Measurements from ENCODE around the gene PACRG. TPM values are rescaled to one million over a fixed set of nuclear protein-coding genes. Genes with fewer than 3 reads are reported as not detected.
"Not testable (repeated sequence)": the region's sequence is repeated elsewhere in the genome, so short reads cannot be mapped to it uniquely, and the experiment has no call there.

Gene PACRG
- total RNA-seq, 1 experiment from 2014 or later = not detected

DNA sequence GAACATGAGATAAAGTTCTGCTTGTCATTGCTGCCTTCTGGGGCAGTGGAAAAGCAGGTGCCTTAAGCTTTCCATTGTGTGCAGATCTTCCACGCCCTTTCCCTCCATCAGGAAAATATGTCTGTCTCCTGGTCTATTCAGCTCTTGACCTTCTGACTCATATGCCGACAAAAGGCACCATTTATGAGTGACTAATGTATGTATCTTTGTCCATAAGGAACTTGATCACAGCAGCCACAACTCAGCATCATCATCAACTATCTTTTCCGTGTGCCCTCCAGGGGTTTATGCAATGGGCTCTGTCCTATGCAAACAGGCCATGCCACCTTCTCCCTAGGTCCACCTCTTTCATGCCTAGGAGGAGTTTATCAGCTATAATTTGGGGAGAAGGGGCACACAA, 584.1 kb downstream of the PACRG start:
- peak; percentile 61 for DNase-seq (ENCODE audit: low read depth)

DNA sequence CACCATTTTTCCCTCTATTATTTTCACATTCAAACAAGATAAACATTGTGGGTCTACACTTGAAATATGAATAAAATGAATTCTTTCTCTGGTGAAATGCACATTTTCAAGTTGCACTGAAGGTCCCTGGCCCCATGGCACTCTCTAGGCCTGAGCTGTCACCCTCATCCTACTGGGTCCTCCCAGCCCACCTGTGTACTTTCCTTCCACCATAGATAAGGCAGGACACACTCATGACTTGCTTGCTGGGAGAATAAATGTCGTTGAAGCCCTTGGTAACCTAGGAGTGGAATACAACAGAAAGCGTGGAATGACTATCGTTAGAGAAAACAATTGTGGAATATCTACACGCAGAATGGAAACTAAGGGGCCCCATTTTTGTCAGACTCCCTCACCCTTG, 585.8 kb downstream of the PACRG start:
- DNase-seq (ENCODE audit: low read depth) = no peak

DNA sequence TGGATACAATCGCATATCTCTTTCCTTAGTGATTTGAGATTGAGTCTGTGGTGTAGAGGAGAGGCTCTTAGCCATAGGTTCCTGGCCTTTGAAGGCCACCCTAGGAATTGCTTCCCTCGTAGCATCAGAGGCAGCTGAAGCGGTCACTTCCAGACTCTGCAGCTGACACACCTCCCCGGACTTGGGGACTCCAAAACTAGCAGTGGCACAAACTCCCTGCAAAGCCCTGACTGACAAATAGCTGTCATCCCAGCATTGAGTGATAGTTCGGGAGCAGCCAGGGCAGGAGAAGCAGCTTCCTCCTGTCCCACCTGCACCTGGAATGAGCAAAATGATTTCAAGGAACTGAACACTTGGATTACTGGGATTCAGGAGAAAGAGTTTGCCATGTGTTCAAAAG, 586.2 kb downstream of the PACRG start:
- DNase-seq (ENCODE audit: low read depth) = no peak

DNA sequence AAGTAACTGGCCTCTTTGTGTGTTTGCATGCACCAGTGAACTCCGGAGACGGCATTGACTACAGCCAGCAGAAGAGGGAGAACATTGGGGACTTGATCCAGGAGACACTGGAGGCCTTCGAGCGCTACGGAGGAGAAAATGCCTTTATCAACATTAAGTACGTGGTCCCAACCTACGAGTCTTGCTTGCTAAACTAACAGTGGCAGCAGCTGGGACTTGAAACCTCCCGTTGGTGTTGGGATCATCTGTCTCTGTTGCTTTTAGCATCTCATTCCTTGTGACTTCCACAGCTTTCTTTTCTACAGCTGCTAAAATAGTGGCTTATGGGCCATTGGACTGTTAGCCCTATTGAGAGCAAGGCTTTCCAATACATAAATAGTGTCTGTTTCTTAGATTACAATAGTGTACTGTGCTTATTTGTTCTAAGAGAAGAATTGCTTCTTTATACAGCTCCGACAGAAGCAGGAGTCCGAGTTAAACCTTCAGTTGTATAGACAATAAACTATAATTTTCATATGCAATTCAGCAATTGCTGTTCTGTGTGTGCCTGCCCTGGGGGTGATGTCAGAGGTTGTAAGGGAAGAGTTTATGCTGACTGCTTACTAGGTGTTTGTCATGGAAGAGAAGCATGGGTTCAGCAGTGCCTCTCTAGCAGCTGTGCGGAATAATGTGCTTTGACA, 587.2 kb downstream of the PACRG start:
- DNase-seq (ENCODE audit: low read depth) = no peak

DNA sequence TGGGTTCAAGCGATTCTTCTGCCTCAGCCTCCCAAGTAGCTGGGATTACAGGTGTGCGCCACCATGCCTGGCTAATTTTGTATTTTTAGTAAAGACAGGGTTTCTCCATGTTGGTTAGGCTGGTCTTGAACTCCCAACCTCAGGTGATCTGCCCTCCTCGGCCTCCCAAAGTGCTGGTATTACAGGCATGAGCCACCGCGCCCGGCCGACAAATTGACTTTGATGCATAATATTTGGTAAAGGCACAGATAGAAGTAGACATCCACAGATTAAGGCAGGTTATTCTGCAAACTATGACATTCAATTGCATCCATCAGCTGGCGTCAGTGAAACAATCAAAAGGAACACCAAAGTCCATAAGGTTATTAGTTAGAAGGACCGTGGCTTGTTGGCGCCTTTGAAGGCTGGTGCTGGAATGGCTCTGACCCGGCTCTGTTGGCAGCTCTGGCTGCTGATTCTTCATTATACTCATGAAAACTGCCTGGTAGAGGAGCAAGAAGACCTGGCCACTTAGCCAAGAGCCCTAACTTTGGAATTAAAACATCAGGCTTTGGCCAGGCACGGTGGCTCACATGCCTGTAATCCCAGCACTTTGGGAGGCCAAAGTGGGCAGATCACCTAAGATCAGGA, 589.2 kb downstream of the PACRG start:
- DNase-seq (ENCODE audit: low read depth) = not testable (repeated sequence)

DNA sequence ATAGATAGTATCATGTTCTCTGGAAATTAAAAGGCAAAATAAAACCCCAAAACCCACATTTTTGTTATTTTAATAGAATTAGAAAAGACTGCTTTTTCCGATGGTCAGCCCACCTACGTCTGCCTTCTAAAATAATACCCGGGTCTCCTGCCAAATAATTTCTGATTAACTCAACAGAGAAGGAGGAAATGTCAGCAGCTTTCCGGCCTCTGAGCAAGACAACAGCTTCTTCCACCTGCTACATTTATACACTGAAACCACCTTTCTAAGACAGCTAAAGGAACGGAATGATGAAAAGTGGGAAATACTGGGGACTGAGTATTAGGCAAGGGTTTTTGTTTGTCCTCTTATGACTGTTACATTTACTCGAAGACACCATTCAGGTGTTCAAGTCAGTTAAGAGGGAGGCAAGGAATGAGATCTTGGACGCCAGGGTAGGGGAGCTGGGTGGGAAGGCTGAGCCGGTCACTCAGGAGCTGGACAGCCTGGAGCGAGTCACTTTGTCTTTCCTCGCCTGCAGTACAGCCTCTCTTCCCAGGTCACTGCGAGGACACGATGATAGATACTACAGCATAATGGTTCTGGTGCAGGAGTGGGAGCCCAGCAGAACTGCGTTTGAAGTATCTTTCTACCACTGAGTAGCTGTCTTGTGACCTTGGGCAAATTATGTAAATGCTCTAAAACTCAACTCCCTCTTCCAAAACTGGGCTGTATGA, 590.5 kb downstream of the PACRG start:
- no peak for DNase-seq (ENCODE audit: low read depth)

DNA sequence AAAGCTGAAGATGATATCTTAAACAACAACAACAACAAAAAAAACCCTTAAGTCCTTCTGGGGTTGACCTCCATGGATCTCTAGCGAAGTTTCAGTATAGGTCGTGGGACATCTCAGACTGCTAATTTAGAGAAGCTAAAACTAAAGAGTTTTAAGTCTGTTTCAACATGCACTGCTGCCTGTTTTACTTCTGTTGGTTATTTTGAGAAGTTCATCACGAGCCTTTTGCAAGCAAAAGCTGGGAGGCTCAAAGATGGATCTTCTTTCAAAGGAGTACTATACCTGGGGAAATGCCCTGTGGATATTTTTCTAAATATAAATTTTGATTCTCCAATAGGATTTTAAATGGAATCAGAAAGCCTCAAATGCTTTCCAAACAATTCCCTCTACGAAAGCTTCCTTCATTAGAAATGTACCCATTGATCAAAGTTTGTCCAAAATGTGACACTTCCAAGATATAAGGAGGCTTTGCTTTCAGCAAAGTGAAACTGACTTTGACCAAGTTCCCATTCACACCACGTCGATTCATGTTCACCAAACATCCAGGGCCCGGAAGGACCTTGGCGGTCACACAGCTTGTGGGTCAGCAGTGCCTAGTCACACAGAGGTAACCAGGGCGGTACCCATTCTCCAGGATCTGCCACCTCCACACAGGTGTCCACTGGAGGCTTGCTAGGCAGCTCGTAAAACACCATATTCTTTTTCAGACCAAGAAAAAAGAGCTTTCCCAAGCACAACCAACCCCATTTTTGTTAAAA, 592.0 kb downstream of the PACRG start:
- no peak for DNase-seq (ENCODE audit: low read depth)

DNA sequence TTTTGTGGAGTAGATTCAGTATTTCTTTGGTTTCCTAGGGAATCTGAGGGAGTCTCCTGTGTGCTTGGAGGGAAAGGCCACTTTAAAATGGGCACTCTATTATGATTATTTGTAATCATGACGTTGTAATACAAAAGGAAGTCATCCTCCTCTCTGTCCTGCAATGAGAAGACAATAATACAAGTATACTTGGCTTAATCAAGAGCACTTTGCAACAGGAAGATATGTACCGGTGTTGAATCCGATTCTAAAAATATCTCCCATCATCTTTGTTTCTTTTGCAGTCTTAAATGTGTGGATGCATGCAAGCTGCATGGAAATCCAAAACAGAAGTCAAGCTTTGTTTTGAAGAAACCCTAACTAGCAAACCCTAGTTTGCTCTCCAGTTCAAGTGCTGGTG, 592.6 kb downstream of the PACRG start:
- no peak for DNase-seq (ENCODE audit: low read depth)

DNA sequence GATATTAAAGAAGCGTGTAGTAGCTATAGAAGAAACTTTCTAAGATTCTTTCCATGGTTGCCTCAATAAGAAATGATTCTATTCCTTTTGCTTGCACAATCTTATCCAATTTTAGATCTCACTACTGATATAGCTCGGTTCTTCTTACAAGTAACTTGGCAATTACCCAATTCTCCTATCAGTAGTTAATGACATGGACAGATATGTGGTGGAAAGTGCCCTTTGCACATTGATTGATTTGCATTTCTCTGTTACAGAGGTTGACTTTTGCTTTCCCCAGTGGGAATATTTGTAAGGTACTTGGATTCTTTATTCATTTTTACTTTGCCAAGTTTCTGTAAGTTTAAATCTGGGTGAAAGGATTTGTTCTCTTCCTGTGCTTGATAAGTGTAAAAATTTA, 593.0 kb downstream of the PACRG start:
- no peak for DNase-seq (ENCODE audit: low read depth)

DNA sequence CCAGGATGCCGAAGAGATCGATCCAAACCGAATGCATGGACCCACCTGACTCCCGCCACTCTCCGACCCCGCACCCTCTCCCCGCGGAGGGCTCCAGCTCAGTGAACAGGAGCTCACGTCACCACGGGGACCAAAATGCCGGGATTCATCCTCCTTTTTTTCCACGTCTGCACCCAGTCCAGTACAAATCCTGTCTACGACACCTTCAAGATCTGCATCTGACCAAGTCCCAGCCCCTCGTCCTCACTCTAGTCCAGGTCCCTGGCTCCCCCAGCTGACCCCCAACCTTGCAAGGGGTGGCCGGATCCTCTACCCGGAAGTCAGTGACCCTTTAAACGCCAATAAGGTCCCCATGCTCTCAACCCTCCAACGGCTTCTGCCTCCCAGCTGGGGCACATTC, 593.9 kb downstream of the PACRG start:
- DNase-seq (ENCODE audit: low read depth) = no peak

DNA sequence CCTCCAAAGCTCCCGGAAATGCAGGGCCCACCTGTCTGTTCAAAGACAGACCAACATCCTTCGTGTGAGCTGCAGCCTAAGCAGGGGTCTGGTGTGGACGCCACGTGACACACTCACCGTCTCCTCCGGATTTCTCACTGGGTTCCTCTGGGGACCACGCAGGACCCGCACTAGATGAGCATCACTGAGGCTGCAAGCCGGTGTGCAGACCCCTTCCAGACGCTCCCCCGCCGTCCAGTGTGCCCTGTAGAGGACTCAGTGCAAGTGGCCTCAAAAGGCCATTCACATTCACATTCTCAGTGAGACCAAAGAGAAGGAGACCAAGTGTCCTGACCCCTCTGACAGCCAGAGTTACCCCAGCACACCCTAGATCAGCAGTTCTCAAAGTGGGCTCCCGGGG, 595.5 kb downstream of the PACRG start:
- no peak for DNase-seq (ENCODE audit: low read depth)

DNA sequence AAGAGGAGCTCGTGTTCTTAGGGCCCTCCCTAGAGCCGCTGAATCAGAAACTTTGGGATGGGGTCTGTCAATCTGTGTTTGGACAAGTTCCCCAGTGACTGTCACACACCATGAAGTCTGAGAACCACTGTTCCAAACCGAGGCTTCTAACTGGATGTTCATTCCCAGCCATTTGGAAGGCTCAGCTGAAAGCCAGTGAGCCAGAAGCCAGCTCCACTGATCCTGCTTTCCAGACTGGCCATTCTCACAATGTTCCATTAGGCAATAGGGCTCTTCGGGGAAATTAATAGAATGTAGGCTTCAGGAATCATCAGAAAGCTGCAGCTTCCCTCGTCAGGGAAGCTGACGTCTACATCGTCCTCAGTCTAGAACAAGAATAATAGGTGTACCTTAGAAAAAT, 595.9 kb downstream of the PACRG start:
- no peak for DNase-seq (ENCODE audit: low read depth)

DNA sequence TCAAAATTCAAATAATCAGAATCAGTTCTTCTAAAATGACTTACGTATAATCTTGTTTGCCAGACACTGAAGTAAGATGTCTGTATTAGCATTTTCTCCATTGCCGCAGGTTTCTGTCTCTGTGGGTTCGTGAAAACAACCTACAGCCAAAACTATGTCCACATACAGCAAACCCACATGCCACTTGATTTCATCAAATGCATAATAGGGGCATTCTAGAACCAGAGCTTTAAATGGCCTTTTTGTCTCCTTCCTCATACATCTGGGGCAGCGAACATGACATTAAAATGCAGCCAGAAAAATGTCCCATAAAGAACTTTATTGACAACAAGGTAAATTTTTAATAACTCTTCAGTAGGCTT, 596.5 kb downstream of the PACRG start:
- DNase-seq (ENCODE audit: low read depth) = no peak

DNA sequence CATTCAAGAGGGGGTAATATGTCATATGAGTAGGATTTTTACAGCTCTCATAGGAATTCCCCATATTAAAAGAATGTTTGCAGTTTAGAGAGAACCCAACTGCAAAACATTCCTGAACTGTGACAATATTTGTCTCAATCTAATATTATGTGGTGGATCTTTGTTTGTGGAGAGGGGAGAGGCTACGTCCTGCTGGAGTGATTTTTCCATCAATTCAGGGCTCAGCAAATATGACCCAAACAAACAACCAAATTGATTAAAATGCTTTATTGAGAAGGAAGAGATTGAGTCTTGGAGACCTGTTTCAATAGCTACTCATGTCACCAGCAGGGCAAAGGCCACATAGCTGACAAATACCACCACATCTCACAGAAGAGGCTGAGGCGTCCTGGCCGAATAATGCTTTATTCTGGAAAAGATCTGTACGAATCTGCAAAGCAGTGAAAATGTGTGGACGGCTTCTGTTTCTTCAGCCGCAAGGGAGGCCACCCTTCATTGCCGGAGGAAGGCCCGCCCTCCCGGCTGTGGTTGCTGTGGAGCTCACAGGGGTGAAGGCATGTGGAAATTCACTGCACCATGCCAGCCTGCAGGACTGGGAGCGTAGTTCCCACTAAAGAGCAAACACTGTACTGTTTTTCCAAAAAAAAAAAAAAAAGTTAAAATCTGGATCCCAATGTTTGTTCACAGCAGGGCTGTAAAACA, 597.1 kb downstream of the PACRG start:
- DNase-seq (ENCODE audit: low read depth) = peak; percentile 72

DNA sequence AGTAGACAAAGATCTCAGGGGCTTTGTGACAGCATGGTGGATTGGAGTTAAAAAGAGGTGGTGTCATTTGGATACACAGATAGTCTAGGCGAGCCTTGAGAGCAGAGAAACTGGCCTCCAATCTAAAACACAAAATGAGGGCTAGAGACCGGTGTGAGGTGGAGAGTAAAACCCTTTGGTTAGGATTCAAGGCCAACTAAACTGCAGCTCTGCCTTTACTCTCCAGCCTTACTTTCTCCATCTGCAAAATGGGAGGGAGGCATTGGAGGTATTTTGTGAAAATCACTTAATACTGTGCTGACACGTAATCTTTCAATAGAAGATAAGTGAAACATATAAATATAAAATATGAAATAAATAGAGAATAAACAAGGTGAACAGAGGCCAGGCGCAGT, 597.6 kb downstream of the PACRG start:
- DNase-seq (ENCODE audit: low read depth) = no peak

DNA sequence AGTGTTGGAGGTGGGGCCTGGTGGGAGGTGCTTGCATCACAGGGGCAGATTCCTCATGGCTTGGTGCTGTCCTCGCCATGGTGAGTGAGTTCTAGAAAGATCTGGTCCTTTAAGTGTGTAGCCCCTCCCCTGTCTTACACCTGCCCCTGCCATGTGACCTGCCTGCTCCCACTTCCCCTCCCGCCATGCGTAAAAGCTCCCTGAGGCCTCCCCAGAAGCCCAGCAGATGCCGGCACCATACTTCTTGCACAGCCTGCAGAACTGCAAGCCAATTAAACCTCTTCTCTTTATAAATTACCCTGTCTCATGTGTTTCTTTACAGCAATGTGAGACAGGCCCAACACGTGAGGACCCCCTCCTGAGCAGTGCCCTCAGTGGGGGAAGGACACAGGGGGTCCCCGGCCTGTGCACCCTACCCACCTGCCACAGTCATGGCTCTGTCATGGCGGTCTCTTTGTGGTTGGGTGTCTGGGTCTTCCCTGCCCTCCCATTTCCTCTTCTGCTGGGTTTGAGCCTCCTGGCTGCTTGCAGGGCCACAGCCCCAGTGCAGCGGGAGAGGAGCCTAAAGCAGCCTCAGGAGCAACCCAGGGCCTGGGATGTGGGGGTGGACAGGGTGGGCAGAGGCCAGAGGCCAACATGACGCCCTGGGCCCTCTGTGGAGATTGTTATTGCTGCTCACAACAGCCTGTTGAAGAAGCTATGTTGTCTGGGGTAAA, 599.5 kb downstream of the PACRG start:
- DNase-seq (ENCODE audit: low read depth) = no peak

DNA sequence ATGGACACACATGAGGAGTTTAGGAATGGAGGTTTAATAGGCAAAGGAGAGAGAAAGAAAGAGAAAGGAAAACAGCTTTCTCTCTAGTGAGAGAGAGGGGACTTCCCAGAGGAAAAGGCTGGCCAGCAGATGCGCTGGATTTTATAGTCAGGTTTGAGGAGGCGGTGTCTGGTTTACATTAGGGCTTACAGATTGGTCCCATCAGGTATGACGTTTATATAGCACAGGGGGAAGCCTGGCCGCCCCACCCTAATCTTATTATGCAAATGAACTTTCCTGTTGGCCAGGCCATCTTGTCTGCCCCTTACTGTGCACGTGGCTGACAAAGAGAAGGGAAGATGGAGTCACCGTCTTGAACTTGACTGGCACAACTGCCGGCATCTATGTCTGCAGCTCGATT, 600.1 kb downstream of the PACRG start:
- DNase-seq (ENCODE audit: low read depth) = no peak

DNA sequence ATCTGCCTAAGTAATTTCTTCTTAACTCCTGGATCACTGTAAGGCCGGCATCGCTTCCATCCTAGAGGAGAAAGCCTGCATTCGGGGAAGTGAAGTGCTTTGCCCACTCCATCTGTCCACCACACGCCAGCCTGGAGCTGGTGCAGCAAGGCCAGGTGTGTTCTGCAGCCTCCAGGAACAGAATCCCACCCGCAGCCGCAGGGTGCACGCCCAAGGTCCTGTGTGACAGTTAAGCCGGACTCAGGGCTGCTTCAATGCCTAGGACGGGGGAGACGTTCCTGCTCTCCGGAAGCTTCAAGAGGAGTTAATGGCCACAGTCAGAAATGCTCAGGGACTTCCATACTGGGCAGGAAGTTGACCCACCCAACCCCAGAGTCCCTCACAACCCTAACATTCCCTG, 600.6 kb downstream of the PACRG start:
- DNase-seq (ENCODE audit: low read depth) = no peak

DNA sequence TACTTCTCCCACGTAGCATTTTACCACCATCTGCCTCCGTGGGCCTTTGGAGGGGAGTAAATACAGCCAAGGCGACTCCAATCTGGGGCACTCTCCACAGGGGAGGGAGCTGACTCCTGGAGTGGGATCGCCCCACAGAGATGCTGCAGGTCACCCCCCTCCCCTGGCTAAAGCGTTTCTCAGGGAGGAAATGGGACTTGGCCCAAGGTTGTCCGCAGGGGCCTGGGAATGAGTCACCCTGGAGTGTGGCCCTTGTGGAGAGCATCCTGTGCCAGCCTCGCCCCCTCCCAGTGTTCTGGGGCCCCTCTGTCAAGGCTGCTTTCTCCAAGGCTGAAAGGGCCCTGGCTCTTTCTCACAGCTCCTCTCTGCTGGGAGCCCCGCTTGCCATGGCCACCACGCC, 602.2 kb downstream of the PACRG start:
- DNase-seq (ENCODE audit: low read depth) = no peak

DNA sequence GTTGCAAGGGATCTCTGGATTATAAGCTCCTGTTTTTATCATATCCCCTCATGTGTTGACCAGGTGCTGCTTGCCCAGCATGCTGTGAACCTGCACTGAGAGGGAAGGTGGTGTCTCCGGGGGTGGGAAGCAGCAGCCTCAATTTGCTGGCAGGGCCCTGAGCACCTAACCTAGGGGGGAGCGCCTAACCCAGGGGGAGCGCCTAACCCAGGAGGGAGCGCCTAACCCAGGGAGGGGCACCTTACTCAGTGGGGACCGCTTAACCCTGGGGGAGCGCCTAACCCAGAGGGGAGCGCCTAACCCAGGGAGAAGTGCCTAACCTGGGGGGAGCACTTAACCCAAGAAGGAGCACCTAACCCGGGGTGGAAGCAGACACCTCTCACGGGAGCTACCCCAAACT, 603.5 kb downstream of the PACRG start:
- no peak for DNase-seq (ENCODE audit: low read depth)

DNA sequence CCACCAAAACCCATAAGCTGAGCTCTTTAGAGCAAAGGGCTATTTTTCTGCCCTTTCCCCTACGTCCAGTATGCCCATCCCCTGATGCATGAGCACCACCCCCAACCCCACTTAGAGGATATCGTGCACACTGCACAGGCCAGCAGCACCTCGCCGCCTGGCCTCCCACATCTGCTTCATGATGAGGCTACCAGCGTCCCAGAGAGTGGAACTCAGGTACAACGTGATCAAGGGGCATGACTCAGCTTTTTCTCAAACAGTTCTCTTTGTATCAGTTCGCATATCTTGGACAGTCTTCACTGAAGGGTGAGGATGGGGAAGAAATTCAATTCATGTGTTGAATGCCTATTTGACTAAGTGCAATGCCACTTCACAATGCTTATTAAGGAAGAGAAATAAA, 604.8 kb downstream of the PACRG start:
- DNase-seq (ENCODE audit: low read depth) = no peak

Data from RPMI7951 (cell line).